Activated T-cell treated with anti-CD3 and anti-CD28 coated beads for 48 hours (primary cell): Measurements from ENCODE around the gene PPP1R2.

Experiments
- DNase-seq: peaks from one replicate; pipeline ENCODE4 v3.0.0-alpha.2; 2020; ENCODE audit warnings: low read depth

The PPP1R2 gene

DNA sequence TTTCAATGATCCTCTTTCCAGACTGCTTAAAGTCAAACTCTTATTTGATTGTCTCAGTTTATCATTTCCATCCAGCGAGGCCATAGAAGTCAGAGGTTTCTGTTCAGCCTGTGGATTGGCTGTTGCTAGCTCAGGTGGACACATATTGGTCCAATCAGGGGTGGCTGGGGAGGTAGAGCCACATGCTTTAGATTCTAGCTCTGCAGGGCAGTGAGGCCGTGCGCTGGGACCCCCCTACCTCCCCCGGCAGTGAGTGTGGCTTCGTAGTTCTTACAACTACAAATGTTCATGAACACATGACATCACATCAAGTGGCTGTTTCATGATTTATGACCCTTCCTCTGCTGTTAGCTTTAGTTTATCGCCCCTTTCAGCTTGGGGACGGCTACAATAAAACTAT is 22.6 kb upstream of the PPP1R2 start:
- DNase-seq = no peak

DNA sequence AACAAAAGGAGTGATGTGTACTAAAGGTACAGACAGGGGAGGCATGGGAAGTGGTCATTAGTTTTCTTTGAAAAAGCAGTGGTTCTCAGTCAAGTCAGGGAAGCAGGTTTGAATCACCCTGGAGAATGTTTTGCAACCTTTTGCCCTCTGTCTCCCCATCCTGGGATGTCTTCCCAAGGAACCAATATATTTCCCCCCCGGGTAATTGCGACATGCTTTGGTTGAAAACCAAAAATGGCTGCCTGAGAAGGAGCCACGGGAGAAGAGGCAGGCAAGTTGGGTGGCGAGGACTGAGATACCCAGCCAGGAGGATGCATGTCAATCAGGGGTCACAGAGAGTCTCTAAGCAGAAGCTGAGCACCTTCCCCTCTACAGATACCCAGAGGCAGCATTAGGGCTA is 20.2 kb upstream of the PPP1R2 start:
- DNase-seq = no peak

DNA sequence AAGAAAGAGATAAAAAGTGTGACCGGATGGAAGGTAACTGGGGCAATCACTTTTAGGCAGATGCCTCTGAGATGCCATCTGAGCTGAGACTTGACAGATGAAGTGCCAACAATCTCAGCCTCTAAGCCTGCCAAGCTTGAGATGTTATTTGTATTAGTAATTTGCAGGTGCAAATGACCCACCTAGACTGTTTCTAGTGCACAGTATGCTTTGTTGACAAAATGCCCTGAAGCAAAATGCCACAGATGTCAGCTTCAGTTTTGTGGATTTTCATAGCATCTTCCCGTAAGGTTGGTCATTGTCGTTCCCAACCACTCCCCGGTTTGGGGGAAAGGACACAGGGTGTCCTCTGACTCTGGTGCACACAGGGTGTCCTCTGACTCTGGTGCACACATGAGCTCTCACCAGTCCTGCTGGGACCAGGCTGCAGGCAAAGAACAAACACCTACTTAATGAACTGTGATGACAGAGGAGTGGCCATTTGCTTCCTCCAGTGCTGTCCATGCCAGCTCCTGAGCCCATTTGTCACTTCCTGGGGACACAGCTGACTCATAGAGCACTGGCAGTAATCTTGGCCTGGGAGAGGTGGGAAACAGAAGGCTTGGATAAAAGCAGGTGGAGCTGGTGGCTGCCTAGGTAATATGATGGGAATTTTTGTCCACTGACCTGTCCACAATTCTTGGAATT is 16.7 kb upstream of the PPP1R2 start:
- no peak for DNase-seq

GRCh38 chr3:195558602-195559001 is 15.5 kb upstream of the PPP1R2 start:
- DNase-seq = no peak

GRCh38 chr3:195557322-195557721 is 14.2 kb upstream of the PPP1R2 start:
- no peak for DNase-seq

DNA sequence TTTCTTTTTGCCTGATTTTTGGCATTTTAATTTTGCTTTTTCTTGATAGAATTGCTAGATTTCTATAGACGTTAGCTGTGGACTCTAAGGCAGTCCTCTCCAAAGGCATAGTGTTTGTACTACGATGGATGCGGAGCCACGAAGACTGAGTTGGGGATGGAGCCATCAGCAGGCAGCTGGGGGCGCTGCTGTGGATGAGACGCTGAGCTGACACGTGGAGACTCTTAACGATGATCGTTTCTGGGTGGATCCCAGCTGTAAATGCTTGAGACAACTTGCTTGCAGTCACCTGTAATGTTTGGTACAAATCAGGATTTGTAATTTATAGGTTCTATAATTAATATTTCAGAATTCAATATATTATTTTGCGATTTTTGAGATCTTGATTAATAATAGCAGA is 13.3 kb upstream of the PPP1R2 start:
- DNase-seq = peak; percentile 24

DNA sequence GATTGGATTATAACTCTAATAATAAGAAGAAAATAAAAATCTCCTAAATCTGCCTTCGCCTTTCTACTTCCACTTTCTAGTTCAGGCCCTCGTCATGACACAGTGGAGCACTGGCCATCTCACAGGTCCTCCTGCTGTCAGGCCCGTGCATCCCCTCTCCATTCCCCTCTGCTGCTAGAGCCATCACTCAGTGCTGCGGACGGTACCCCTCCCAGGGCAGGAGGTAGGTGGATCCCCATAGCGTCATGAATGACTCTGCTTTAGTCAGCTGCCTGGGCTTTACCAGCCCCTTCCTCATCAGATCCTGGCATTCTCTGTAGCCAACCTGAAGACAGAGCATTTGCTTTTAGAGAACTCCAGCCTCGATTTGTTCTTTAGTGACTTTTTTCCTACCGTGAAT is 12.0 kb upstream of the PPP1R2 start:
- DNase-seq = no peak

GRCh38 chr3:195554458-195554857 is 11.3 kb upstream of the PPP1R2 start:
- no peak for DNase-seq

GRCh38 chr3:195553268-195553667 is 10.1 kb upstream of the PPP1R2 start:
- no peak for DNase-seq

DNA sequence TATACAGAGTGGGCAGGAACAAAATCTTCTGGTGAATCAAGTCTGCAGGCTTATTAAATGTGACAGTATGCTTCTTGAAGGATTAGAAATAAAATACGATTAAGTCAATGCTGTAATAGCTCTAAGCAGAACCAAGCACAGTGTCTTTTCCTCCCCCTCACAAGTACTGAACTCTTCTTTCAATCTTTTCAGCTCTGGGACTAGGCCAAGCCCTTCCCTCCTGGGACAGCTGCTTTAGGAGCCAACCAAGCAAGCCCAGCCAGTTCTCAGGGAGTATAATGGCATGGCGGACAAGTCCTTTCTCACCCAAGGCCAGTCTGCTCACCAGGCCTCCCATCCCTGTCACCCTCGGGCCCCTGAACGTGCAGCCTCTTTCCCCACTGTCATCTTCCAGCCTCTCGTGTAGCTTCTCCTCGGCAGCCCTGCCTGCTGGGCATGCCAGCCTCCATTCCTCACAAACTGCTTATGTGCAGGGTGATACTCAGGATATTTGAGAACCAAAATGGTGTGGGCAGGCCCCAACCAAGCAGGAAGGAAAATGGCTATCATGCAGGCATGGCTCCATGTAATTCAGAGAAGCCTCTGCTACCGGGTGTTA is 8.4 kb upstream of the PPP1R2 start:
- no peak for DNase-seq

DNA sequence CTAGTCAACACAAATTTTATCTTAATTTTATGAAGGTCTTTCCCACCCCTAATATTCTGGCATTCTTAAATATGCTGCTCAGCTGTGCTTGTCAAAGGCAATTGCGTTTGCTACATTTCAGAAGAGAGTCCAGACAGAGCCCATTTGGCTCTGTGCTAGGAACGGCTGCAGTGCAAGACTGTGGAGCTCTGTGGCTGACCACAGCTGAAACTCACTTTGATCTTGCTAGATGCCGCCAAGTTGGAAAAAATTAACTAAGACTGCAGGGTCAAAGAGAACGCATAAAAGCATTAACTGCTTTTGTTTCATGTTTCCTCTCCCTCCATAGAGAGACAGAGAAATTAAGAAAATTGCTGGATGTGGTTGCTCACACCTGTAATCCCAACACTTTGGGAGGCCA is 7.6 kb upstream of the PPP1R2 start:
- DNase-seq = no peak

DNA sequence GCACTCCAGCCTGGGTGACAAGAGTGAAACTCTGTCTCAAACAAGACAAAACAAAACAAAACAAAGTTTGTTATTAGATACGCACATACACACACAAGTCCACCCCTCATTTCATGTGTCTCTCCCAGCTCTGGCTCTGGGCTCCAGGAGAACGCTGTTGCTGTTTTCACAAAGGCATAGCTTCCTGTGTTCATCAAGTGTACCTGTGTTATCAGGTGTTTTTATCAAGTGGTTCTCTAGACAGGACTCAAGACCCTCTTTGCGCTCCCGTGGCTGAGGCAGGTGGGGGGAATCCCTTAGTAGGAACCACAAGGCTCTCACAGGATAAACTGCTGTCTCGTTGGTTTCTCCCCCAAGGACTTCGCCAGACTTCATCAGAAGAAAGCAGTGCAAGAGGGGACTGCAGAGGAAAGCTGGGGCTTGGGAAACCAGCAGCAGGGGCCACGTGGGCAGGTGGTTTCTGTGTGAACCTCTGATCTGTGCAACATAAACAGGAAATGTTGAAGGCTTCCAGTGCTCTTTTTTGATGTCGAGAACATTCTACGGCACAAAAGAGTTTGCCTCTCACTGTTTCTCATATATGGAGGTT is 6.9 kb upstream of the PPP1R2 start:
- peak; percentile 57 for DNase-seq

DNA sequence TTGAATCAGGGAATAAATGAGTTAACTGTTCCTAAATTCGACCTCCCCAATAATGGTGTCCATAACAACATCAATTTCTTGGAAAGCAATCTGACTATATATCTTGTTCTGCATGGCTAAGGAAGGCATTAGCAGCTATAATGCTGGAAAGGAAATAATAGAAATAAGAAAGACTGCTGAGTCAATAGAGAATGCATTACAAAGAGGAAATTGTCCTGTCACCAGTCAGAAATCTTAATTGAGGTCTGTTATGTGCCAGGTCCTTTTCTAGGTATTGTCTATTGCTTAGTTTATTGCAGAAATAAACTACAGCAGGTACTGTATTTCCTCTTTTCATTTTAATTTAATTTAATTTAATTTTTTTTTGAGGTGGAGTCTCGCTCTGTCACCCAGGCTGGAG is 5.9 kb upstream of the PPP1R2 start:
- DNase-seq = no peak

GRCh38 chr3:195548501-195548900 is 5.4 kb upstream of the PPP1R2 start:
- no peak for DNase-seq

DNA sequence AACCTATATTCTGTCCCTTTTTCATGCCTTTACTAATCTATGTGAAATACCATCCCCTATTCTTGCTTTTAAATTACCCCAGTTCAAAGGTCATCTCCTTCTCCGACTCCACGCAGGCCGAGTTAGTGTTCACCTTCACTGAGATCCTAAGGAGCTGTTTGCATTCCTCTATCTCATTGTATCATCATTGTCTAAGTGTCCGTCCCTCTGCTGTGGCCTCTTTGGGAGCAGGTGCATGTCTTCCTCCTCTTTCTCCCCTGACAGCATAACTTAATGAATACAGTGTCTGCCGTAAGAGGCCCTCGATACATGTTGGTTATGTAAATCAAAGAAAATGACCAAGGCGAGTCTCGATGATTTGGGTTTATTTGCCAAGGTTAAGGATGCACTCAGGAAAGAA is 4.9 kb upstream of the PPP1R2 start:
- no peak for DNase-seq

- no peak for DNase-seq
Measured at GRCh38 chr3:195546130-195546560, 3.0 kb upstream of the PPP1R2 start.

DNA sequence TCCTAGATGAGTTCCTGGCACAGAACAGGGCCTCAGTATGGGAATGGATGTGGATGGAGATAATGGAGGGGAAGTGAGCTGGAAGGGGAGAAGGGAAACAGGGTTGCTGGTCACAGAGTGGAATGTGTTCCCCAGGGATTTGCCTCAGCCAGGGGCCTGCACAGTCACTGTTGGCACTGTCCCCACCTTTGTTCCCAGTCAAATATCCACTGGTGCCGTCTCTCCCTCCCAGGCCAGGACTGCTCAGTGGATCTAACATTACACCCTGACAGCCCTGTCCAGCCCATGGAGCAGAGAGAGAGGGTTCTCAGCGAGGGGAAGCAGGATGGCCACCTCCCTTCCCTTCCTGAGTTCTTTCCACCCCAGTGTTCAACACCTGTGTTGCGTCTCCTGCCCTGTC is 1.5 kb upstream of the PPP1R2 start:
- no peak for DNase-seq

DNA sequence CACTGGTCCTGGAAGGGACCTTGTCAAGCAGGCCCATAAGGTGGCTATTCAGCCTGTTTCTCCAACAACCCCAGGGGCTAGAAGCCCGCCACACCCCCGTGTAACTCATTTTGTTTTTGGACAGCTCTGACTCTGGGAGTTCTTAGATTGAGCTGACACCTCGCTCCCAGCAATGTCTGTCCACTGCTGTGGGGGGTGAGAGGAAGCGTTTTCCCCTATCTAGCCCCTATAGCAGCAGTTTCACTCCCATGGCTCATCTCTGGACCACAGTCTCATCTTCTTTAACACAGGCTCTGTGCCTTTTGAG is 1.1 kb upstream of the PPP1R2 start:
- no peak for DNase-seq

DNA sequence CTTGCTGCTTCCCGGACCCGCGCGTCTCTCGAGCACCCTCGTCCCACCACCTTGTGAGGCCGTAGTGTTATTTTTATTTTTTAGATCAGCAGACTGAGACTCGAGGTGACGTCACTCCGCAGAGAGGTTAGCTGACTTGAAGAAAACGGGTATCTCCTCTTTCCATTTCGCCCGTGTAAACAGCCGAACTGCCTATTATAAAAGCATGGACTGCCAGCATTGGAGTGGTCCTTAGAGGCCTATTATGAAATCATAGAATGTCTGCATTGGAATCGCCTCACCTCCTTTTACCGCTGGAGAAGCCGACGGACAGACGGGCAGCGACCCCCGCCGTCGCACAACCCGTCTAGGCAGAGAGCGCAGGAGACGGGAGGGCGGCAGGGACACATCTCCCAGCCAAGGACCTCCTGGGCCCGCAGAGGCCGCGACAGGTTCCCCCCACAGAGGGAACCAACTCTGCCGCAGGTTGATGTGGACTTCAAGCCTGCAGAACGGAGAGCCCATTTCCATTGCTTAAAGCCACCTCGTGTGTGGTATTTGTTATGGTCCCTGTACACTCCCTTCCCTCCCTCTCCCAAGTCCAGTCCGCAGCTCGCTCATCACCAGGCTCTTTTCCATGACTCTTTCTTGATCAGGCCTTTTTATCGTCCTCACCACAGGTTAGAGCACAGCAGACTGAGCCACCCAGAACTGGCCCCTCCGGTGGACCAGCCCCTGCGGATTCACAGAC is 540 bp upstream of the PPP1R2 start:
- DNase-seq = no peak

GRCh38 chr3:195542316-195542697 is 818 bp downstream of the PPP1R2 start:
- no peak for DNase-seq

- DNase-seq = no peak
Measured at GRCh38 chr3:195540511-195540910, 2.6 kb downstream of the PPP1R2 start.

- peak; percentile 28 for DNase-seq
Measured at GRCh38 chr3:195540027-195540426, 3.1 kb downstream of the PPP1R2 start.

DNA sequence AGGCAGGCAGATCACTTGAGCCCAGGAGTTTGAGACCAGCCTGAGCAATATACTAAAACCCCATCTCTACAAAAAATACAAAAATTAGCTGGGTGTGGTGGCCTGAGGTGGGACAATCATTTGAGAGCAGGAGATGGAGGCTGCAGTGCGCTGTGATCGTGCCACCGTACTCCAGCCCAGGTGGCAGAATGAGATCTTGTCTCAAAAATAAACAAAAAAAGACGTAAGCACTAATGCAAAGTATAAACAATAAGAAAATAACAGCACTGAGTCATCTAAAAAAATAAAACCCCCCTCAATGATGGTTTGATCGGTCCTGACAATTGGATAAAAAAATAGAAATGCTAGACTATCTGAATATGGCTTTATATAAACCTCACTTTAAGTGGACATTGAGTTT is 3.6 kb downstream of the PPP1R2 start:
- DNase-seq = no peak
